Measurements from ENCODE around the gene AKIRIN1. TPM values are rescaled to one million over a fixed set of nuclear protein-coding genes. Genes with fewer than 3 reads are reported as not detected.

The AKIRIN1 gene, protein sequence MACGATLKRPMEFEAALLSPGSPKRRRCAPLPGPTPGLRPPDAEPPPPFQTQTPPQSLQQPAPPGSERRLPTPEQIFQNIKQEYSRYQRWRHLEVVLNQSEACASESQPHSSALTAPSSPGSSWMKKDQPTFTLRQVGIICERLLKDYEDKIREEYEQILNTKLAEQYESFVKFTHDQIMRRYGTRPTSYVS
- total RNA-seq (2022): 59.4 and 68.4 TPM in 2 replicates
- Bru-seq, nascent RNA: percentile 94 among the genes with signal in this experiment
- percentile 97 among the genes with signal in this experiment for BruChase-seq, experiment 1, labeled RNA remaining after a 2-hour chase
- percentile 95 among the genes with signal in this experiment for BruChase-seq, experiment 2, labeled RNA remaining after a 6-hour chase
- long read RNA-seq, transcript AKIRIN1-202 (5 exons, 2,741 nt): major isoform, 277 of 292 reads
- long read RNA-seq, transcript AKIRIN1-203 (4 exons, 1,243 nt): minor isoform, 9 of 292 reads
- long read RNA-seq, partial matches to known transcripts: 1 of 292 reads
- long read RNA-seq, other reads (novel, unspliced or antisense): 5 of 292 reads

DNA sequence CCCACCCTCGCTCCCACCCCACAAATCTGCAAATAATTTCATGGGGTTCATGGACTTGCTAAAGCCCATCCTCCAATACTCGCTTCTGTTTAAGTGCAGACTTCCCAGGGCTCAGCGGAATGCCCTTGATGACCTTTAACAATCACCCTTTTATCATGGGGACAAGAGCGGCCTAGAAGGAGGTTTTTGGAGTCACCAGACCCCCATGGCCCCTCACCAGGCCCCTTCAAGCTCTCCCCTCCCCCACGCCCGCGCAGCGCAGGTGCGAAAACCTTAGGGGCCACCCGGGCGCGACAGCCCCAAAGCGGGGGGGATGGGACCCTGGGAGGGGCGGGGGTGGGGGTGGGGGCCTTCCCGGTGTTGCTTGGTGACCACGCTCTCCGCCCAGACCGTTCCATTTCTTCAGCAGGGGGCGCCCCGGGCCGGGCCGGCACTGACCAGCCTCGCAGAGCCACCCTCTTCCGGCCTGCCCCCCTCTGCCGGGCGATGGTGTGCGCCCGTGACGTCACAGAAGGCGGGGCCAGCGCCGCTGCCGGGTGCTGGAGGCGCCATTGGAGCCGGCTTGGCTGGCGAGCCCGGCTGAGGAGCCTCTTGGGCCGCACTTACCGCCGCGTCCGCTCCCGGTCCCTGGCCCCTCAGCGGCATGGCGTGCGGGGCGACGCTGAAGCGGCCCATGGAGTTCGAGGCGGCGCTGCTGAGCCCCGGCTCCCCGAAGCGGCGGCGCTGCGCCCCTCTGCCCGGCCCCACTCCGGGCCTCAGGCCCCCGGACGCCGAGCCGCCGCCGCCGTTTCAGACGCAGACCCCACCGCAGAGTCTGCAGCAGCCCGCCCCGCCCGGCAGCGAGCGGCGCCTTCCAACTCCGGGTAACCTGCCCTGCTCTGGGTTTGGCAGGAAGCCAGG, at the start of gene AKIRIN1:
TSS of gene AKIRIN1 (plus strand) at position 539 of the 900 bp plus-strand sequence. CDS start at position 644, 105 bp downstream.
- no peaks in the 10 kb centered on the region for H3K9me3 ChIP-seq
- peaks cover 23% of the 10 kb centered on the region for H3K4me1 ChIP-seq
- no peak for TF ChIP-seq CTCF (IDR thresholded peaks at IDR 0.05; ENCODE audit: insufficient read depth in 1 of 2, low read depth in 1 of 2, low read length in 1 of 2, severe bottlenecking in 1 of 2, unreplicated experiment in 1 of 2)
- H3K36me3 ChIP-seq (ENCODE audit: control insufficient read depth, insufficient read depth, low read length): no peaks in the 10 kb centered on the region
- Mint-ChIP-seq H3K36me3 (ENCODE audit: insufficient read depth, unreplicated experiment) (peaks cover 34% of the 10 kb centered on the region), H3K4me1 (ENCODE audit: low read depth, unreplicated experiment) (peaks cover 21% of the 10 kb centered on the region), H3K27me3 (ENCODE audit: insufficient read depth, unreplicated experiment) (no peaks in the 10 kb centered on the region), H3K4me3 (ENCODE audit: unreplicated experiment) (peak within 1 kb of the TSS; percentile 90), H3K27ac (ENCODE audit: unreplicated experiment) (peak within 1 kb of the TSS; percentile 85), H3K9me3 (ENCODE audit: unreplicated experiment) (no peaks in the 10 kb centered on the region)
- no peaks in the 10 kb centered on the region for H3K27me3 ChIP-seq (replicated peaks; ENCODE audit: control insufficient read depth, insufficient read depth, low read length)
- intact Hi-C loops (cut with micrococcal nuclease; ENCODE audit: unreplicated experiment): loop anchor here (2.0 kb wide), 2 partner anchors 22 to 36 kb away; partner anchors contain the start of gene NDUFS5
- H3K4me3 ChIP-seq (ENCODE audit: low read depth, low read length): peak within 1 kb of the TSS; percentile 67
- BruUV-seq (replicated peaks): no TSS peak
- DNase-seq: peak; percentile 98
- ChIA-PET CTCF (no interaction called here), POLR2A (interaction anchor here (0.6 kb wide), 1 partner anchor 117 kb away, joined by 4 read pairs; no protein-coding TSS in a partner anchor)

DNA sequence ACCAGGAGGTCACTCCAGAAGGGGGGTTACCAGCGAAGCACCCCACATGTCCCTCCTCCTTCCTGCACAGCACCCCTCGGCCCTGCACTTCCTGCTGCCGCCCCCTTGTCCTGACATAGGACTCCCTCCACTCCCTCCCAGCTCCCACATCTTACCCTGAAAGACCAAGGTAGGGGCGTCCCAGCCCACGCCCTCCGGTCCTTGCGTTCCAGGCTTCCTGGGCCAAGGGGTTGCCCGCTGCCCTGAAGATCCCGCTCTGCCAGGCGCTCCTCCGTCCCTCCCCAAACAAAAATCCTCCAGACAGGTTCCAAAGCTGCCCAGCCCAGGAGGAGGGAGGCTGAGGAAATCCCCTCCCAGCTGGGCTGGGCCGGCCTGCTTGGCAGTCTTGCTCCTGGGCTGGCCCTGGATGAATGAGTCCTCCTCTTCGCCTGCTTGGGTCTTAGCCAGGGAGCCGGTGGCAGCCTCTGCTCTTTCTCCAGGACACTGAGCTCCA, 49.5 kb upstream of the AKIRIN1 start, which contains the start of gene RHBDL2:
TSS of gene RHBDL2 (minus strand) at position 304 of the 493 bp plus-strand sequence. CDS start 22,618 bp downstream, outside the sequence.
- Histone ChIP-seq H3K36me3 (ENCODE audit: control insufficient read depth, insufficient read depth, low read length) (no peaks in the 10 kb centered on the region), H3K27me3 (replicated peaks; ENCODE audit: control insufficient read depth, insufficient read depth, low read length) (no peaks in the 10 kb centered on the region), H3K4me3 (ENCODE audit: low read depth, low read length) (no peak within 1 kb of the TSS), H3K4me1 (no peaks in the 10 kb centered on the region), H3K9me3 (no peaks in the 10 kb centered on the region)
- H3K9me3 Mint-ChIP-seq (ENCODE audit: unreplicated experiment): no peaks in the 10 kb centered on the region
- no peak within 1 kb of the TSS for H3K4me3 Mint-ChIP-seq (ENCODE audit: unreplicated experiment)
- TF ChIP-seq CTCF (IDR thresholded peaks at IDR 0.05; ENCODE audit: insufficient read depth in 1 of 2, low read depth in 1 of 2, low read length in 1 of 2, severe bottlenecking in 1 of 2, unreplicated experiment in 1 of 2): no peak
- no peaks in the 10 kb centered on the region for H3K27me3 Mint-ChIP-seq (ENCODE audit: insufficient read depth, unreplicated experiment)
- ChIA-PET CTCF (interaction anchor here (1.2 kb wide), 1 partner anchor 106 kb away, joined by 4 read pairs; no protein-coding TSS in a partner anchor), POLR2A (no interaction called here)
- intact Hi-C loops (cut with micrococcal nuclease; ENCODE audit: unreplicated experiment): no loop called here
- BruUV-seq (replicated peaks): no TSS peak
- no peaks in the 10 kb centered on the region for H3K4me1 Mint-ChIP-seq (ENCODE audit: low read depth, unreplicated experiment)
- no peak for DNase-seq
- no peaks in the 10 kb centered on the region for H3K36me3 Mint-ChIP-seq (ENCODE audit: insufficient read depth, unreplicated experiment)
- no peak within 1 kb of the TSS for H3K27ac Mint-ChIP-seq (ENCODE audit: unreplicated experiment)
